Ishikawa (cell line): Measurements from ENCODE around the gene CLCN1.
A peak's percentile ranks its signal among the peaks of the same experiment; 100 is the strongest.

Experiments used
- CEBPB ChIP-seq: IDR thresholded peaks from 2 replicates; pipeline ENCODE4 v1.6.1; 2012
- CREB1 ChIP-seq: IDR thresholded peaks from 2 replicates; pipeline ENCODE4 v1.6.1; 2012; ENCODE audit warnings: low read depth
- EGR1 ChIP-seq: IDR thresholded peaks from 2 replicates; pipeline ENCODE4 v1.6.1; 2012
- EP300 ChIP-seq: IDR thresholded peaks from 2 replicates; pipeline ENCODE4 v1.6.1; 2012; ENCODE audit warnings: borderline replicate concordance
- FOXM1 ChIP-seq: IDR thresholded peaks from 2 replicates; pipeline ENCODE4 v1.6.1; 2012; ENCODE audit warnings: low read depth, borderline replicate concordance
- MAX ChIP-seq: IDR thresholded peaks from 2 replicates; pipeline ENCODE4 v1.6.1; 2012
- NFIC ChIP-seq: IDR thresholded peaks from 2 replicates; pipeline ENCODE4 v1.6.1; 2012
- RAD21 ChIP-seq: IDR thresholded peaks from 2 replicates; pipeline ENCODE4 v1.6.1; 2012; ENCODE audit warnings: low read depth
- REST ChIP-seq: IDR thresholded peaks from 2 replicates; pipeline ENCODE4 v1.6.1; 2012; ENCODE audit warnings: low read depth, mild to moderate bottlenecking
- TAF1 ChIP-seq: IDR thresholded peaks from 2 replicates; pipeline ENCODE4 v1.6.1; 2012; ENCODE audit warnings: low read depth, mild to moderate bottlenecking
- TCF12 ChIP-seq: IDR thresholded peaks from 2 replicates; pipeline ENCODE4 v1.6.1; 2012; ENCODE audit warnings: low read depth
- TEAD4 ChIP-seq: IDR thresholded peaks from 2 replicates; pipeline ENCODE4 v1.6.1; 2012
- USF1 ChIP-seq: IDR thresholded peaks from 2 replicates; pipeline ENCODE4 v1.6.1; 2012
- YY1 ChIP-seq: IDR thresholded peaks from 2 replicates; pipeline ENCODE4 v1.6.1; 2012; ENCODE audit warnings: low read depth
- ZBTB7A ChIP-seq: IDR thresholded peaks from 2 replicates; pipeline ENCODE4 v1.6.1; 2012; ENCODE audit warnings: low read depth

The CLCN1 gene

GRCh38 chr7:143362131-143363015 lies 46.5 kb downstream of the CLCN1 start, which contains the start of gene FAM131B:
FAM131B (minus strand) TSS chr7:143362713; CDS start chr7:143362603, 110 bp downstream.
- TF ChIP-seq ZBTB7A, result no peak
- no peak for TF ChIP-seq NFIC
- TF ChIP-seq EP300, result no peak
- TF ChIP-seq CREB1, result no peak
- no peak for TF ChIP-seq EGR1
- no peak for TF ChIP-seq FOXM1
- no peak for TF ChIP-seq TCF12
- TF ChIP-seq RAD21, result no peak
- no peak for TF ChIP-seq TAF1
- TF ChIP-seq YY1, result no peak
- TF ChIP-seq USF1, result no peak
- no peak for TF ChIP-seq CEBPB
- no peak; the same call in 1 of the 2 replicates for TF ChIP-seq MAX
- no peak for TF ChIP-seq REST
- TF ChIP-seq TEAD4, result no peak

- TF ChIP-seq TCF12 (no peak), MAX (no peak), REST (no peak), CEBPB (no peak), ZBTB7A (no peak), FOXM1 (no peak), TEAD4 (no peak), TAF1 (no peak), YY1 (no peak), RAD21 (no peak)
These were observed 47.4 kb downstream of the CLCN1 start for GRCh38 chr7:143363016-143363937.

GRCh38 chr7:143367972-143368371 lies 52.1 kb downstream of the CLCN1 start:
- TF ChIP-seq NFIC, result peak; percentile 28; the same call in 1 of the 2 replicates
- no peak for TF ChIP-seq EGR1

DNA sequence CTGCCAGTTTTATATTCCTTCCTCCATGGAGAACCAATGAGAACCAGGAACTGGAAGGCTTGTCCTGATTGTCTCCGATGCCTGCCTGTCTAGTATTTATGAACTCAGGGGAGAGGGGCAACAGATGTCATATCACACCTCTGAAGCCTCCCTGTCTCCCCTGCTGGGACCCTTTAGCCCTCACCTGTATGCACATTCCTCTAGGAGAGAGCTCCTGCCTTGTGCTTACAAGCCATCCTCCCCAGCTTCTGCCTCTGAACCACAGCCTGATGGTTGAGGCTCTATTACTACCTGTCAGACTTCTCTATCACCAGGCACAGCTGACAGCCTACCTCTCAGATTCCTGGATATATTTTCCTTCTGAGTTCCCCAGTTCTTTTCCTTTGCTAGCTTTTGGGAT lies 52.5 kb downstream of the CLCN1 start:
- no peak for TF ChIP-seq FOXM1
- no peak for TF ChIP-seq TAF1
- no peak for TF ChIP-seq CREB1
- TF ChIP-seq USF1, result no peak
- no peak for TF ChIP-seq ZBTB7A

GRCh38 chr7:143369678-143370651 lies 54.1 kb downstream of the CLCN1 start:
- TF ChIP-seq FOXM1 (no peak), CEBPB (no peak), CREB1 (no peak), MAX (no peak), TEAD4 (no peak), USF1 (no peak), EP300 (no peak), NFIC (no peak), TCF12 (no peak), TAF1 (no peak), REST (no peak), RAD21 (no peak), ZBTB7A (no peak), EGR1 (no peak), YY1 (no peak)
